Measurements from ENCODE around the gene IL2. TPM values are rescaled to one million over a fixed set of nuclear protein-coding genes. Genes with fewer than 3 reads are reported as not detected.

IL2 gene
- total RNA-seq, 1 experiment from 2014 or later: not detected

DNA sequence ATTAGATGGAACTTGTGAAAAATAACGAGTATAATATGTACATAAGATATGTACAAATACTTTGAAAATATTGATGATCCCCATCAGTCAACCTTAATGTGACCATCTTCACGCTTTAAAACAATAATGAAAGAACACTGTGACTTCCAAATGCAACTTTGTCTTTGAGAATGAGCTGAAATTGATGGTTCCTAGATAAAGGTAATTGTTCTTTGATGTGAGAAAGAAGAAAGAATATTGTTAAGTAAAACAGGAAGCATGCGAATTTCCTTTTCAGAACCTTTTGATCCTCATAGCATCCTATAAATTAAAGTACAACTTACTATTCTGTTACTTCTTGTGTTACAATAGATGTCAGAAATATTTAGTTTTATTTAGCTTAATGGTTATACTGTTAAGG is 22.2 kb downstream of the IL2 start:
- H3K27me3 Mint-ChIP-seq (ENCODE audit: insufficient read depth, unreplicated experiment): no peaks in the 10 kb centered on the region
- CTCF ChIA-PET: interaction anchor here (0.6 kb wide), 1 partner anchor 143 kb away, joined by 3 read pairs; no protein-coding TSS in a partner anchor

GRCh38 chr4:122431351-122431750 is 25.2 kb downstream of the IL2 start:
- Mint-ChIP-seq H3K27me3 (ENCODE audit: insufficient read depth, unreplicated experiment) (no peaks in the 10 kb centered on the region), H3K27ac (ENCODE audit: low read depth, unreplicated experiment) (no peak overlapping the region), H3K4me1 (ENCODE audit: insufficient read depth, unreplicated experiment) (no peaks in the 10 kb centered on the region), H3K36me3 (ENCODE audit: insufficient read depth, unreplicated experiment) (no peaks in the 10 kb centered on the region), H3K4me3 (ENCODE audit: unreplicated experiment) (no peak overlapping the region), H3K9me3 (ENCODE audit: unreplicated experiment) (no peaks in the 10 kb centered on the region)
- TF ChIP-seq CTCF (IDR thresholded peaks at IDR 0.05; ENCODE audit: unreplicated experiment): no peak
- no TSS peak for BruUV-seq (replicated peaks)
- POLR2A ChIA-PET: interaction anchor here (0.6 kb wide), 1 partner anchor 111 kb away, joined by 3 read pairs; no protein-coding TSS in a partner anchor
- CTCF ChIA-PET: interaction anchor here (0.5 kb wide), 1 partner anchor 284 kb away, joined by 3 read pairs; no protein-coding TSS in a partner anchor
- no peak for DNase-seq (ENCODE audit: unreplicated experiment)
- intact Hi-C loops (cut with micrococcal nuclease): no loop called here

More for the DNA sequence above, 22.2 kb downstream of the IL2 start:
- POLR2A ChIA-PET: no interaction called here
- no TSS peak for BruUV-seq (replicated peaks)
- Mint-ChIP-seq H3K36me3 (ENCODE audit: insufficient read depth, unreplicated experiment) (no peaks in the 10 kb centered on the region), H3K4me1 (ENCODE audit: insufficient read depth, unreplicated experiment) (no peaks in the 10 kb centered on the region), H3K9me3 (ENCODE audit: unreplicated experiment) (no peaks in the 10 kb centered on the region), H3K4me3 (ENCODE audit: unreplicated experiment) (no peak overlapping the region), H3K27ac (ENCODE audit: low read depth, unreplicated experiment) (no peak overlapping the region)
- TF ChIP-seq CTCF (IDR thresholded peaks at IDR 0.05; ENCODE audit: unreplicated experiment): no peak
- no peak for DNase-seq (ENCODE audit: unreplicated experiment)
- intact Hi-C loops (cut with micrococcal nuclease): no loop called here

- H3K36me3 Mint-ChIP-seq (ENCODE audit: insufficient read depth, unreplicated experiment): no peaks in the 10 kb centered on the region
- no peak for TF ChIP-seq CTCF (IDR thresholded peaks at IDR 0.05; ENCODE audit: unreplicated experiment)
- intact Hi-C loops (cut with micrococcal nuclease): no loop called here
- H3K4me3 Mint-ChIP-seq (ENCODE audit: unreplicated experiment): no peak overlapping the region
- H3K27me3 Mint-ChIP-seq (ENCODE audit: insufficient read depth, unreplicated experiment): no peaks in the 10 kb centered on the region
- no peak for DNase-seq (ENCODE audit: unreplicated experiment)
- POLR2A ChIA-PET: no interaction called here
- peaks cover 8% of the 10 kb centered on the region for H3K9me3 Mint-ChIP-seq (ENCODE audit: unreplicated experiment)
- CTCF ChIA-PET: no interaction called here
- no TSS peak for BruUV-seq (replicated peaks)
- no peaks in the 10 kb centered on the region for H3K4me1 Mint-ChIP-seq (ENCODE audit: insufficient read depth, unreplicated experiment)
- no peak overlapping the region for H3K27ac Mint-ChIP-seq (ENCODE audit: low read depth, unreplicated experiment)
Measured at GRCh38 chr4:122423246-122423645, 33.3 kb downstream of the IL2 start.

- ChIA-PET POLR2A (no interaction called here), CTCF (no interaction called here)
- no peak for DNase-seq (ENCODE audit: unreplicated experiment)
- no peaks in the 10 kb centered on the region for H3K9me3 Mint-ChIP-seq (ENCODE audit: unreplicated experiment)
- H3K27me3 Mint-ChIP-seq (ENCODE audit: insufficient read depth, unreplicated experiment): no peaks in the 10 kb centered on the region
- no peak overlapping the region for H3K4me3 Mint-ChIP-seq (ENCODE audit: unreplicated experiment)
- intact Hi-C loops (cut with micrococcal nuclease): no loop called here
- H3K36me3 Mint-ChIP-seq (ENCODE audit: insufficient read depth, unreplicated experiment): no peaks in the 10 kb centered on the region
- TF ChIP-seq CTCF (IDR thresholded peaks at IDR 0.05; ENCODE audit: unreplicated experiment): no peak
- H3K27ac Mint-ChIP-seq (ENCODE audit: low read depth, unreplicated experiment): no peak overlapping the region
- no peaks in the 10 kb centered on the region for H3K4me1 Mint-ChIP-seq (ENCODE audit: insufficient read depth, unreplicated experiment)
- no TSS peak for BruUV-seq (replicated peaks)
Measured at GRCh38 chr4:122412547-122412946, 44.0 kb downstream of the IL2 start.
